IMR-90 (cell line): Measurements from ENCODE around the gene RPH3AL. TPM values are rescaled to one million over a fixed set of nuclear protein-coding genes. Genes with fewer than 3 reads are reported as not detected.

ENCODE experiments used
- ATAC-seq: fragments of 200-7000 bp; cut with Tn5 transposase; 2 replicates; pipeline ENCODE4 v1.9.1; 2020; ENCODE audit warnings: low read depth, mild to moderate bottlenecking, moderate library complexity
- BruUV-seq: library from RNA; stranded (reverse); fragments of 400-500 nt; replicated peaks from 2 replicates; lab custom pipeline; 2021; lab: Mats Ljungman, UMichigan
- CTCF ChIA-PET: fragments of 300-600 bp; formaldehyde crosslinking; extraction: SDS; loops from one replicate; lab custom pipeline; 2021; ENCODE audit warnings: antibody characterized with exemption; lab: Yijun Ruan, JAX
- POLR2A ChIA-PET: fragments of 300-600 bp; sonication (Branson Sonifier 250); formaldehyde crosslinking; loops from one replicate; lab custom pipeline; 2022; ENCODE audit warnings: antibody characterized with exemption; ENCODE audit not compliant: unreplicated experiment; lab: Charles Lee
- DNase-seq: peaks from one replicate; pipeline ENCODE4 v3.0.0; 2013
- H2AFZ ChIP-seq: replicated peaks from 2 replicates; pipeline ENCODE3; 2013; ENCODE audit warnings: low read length, mild to moderate bottlenecking; ENCODE audit not compliant: poor library complexity
- H2AK5ac ChIP-seq: 2 replicates; pipeline ENCODE4 v1.6.1; 2013; ENCODE audit warnings: low read depth, low read length, inconsistent platforms
- H2AK9ac ChIP-seq: replicated peaks from 2 replicates; pipeline ENCODE3; 2013; ENCODE audit warnings: mild to moderate bottlenecking, low read depth, low read length, moderate library complexity; ENCODE audit not compliant: poor library complexity
- H2BK120ac ChIP-seq: 2 replicates; pipeline ENCODE4 v1.6.1; 2013; ENCODE audit warnings: low read depth, low read length, inconsistent platforms
- H2BK15ac ChIP-seq: 3 replicates; pipeline ENCODE4 v1.6.1; 2013; ENCODE audit warnings: low read depth, low read length, inconsistent platforms
- H2BK20ac ChIP-seq: 2 replicates; pipeline ENCODE4 v1.6.1; 2013; ENCODE audit warnings: low read depth, mild to moderate bottlenecking, inconsistent platforms, low read length, moderate library complexity
- H2BK5ac ChIP-seq: 2 replicates; pipeline ENCODE4 v1.6.1; 2013; ENCODE audit warnings: mild to moderate bottlenecking, low read depth, low read length, inconsistent platforms; ENCODE audit not compliant: poor library complexity, severe bottlenecking
- H3K14ac ChIP-seq: replicated peaks from 2 replicates; pipeline ENCODE4 v1.6.1; 2013; ENCODE audit warnings: low read depth, low read length, inconsistent platforms
- H3K18ac ChIP-seq: 2 replicates; pipeline ENCODE4 v1.6.1; 2013; ENCODE audit warnings: low read depth, low read length, control low read depth
- H3K23ac ChIP-seq: 2 replicates; pipeline ENCODE4 v1.6.1; 2013; ENCODE audit warnings: low read depth, low read length, inconsistent platforms
- H3K27ac ChIP-seq: 2 replicates; pipeline ENCODE4 v1.5.1; 2013; ENCODE audit warnings: mild to moderate bottlenecking, control low read depth, low read length; ENCODE audit not compliant: insufficient read depth
- H3K27me3 ChIP-seq: 2 replicates; pipeline ENCODE4 v1.6.1; 2013; ENCODE audit warnings: low read length; ENCODE audit not compliant: control insufficient read depth, insufficient read depth
- H3K36me3 ChIP-seq: 2 replicates; pipeline ENCODE4 v1.6.1; 2013; ENCODE audit warnings: low read length, mixed read lengths; ENCODE audit not compliant: control insufficient read depth, insufficient read depth
- H3K4ac ChIP-seq: 2 replicates; pipeline ENCODE4 v1.6.1; 2013; ENCODE audit warnings: low read depth, low read length, inconsistent platforms
- H3K4me1 ChIP-seq: 2 replicates; pipeline ENCODE4 v1.6.1; 2013; ENCODE audit warnings: low read length, mixed read lengths; ENCODE audit not compliant: control insufficient read depth, insufficient read depth
- H3K4me2 ChIP-seq: 2 replicates; pipeline ENCODE4 v1.6.1; 2013; ENCODE audit warnings: low read depth, mild to moderate bottlenecking, control low read depth, low read length, moderate library complexity
- H3K4me3 ChIP-seq: 2 replicates; pipeline ENCODE4 v1.5.1; 2013; ENCODE audit warnings: low read depth, mild to moderate bottlenecking, control low read depth, low read length, moderate library complexity; ENCODE audit not compliant: insufficient read depth
- H3K56ac ChIP-seq: 2 replicates; pipeline ENCODE4 v1.6.1; 2013; ENCODE audit warnings: low read length, inconsistent platforms; ENCODE audit not compliant: insufficient read depth; ENCODE audit errors: extremely low read depth
- H3K79me1 ChIP-seq, 2 experiments: 2 replicates each; pipeline ENCODE4 v1.6.1; 2013; ENCODE audit warnings: low read length in 2 of 2, inconsistent platforms in 1 of 2, low read depth in 1 of 2
- H3K9ac ChIP-seq: 2 replicates; pipeline ENCODE4 v1.6.1; 2013; ENCODE audit warnings: low read depth, low read length, control low read depth
- H3K9me1 ChIP-seq: 2 replicates; pipeline ENCODE4 v1.6.1; 2013; ENCODE audit warnings: low read length, inconsistent platforms; ENCODE audit not compliant: insufficient read depth
- H3K9me3 ChIP-seq: 2 replicates; pipeline ENCODE4 v1.6.1; 2013; ENCODE audit warnings: low read length; ENCODE audit not compliant: control insufficient read depth, insufficient read depth
- H4K20me1 ChIP-seq: 2 replicates; pipeline ENCODE4 v1.6.1; 2013; ENCODE audit warnings: low read length, inconsistent platforms; ENCODE audit not compliant: insufficient read depth
- H4K5ac ChIP-seq: 2 replicates; pipeline ENCODE4 v1.6.1; 2013; ENCODE audit warnings: mild to moderate bottlenecking, low read depth, low read length, control low read depth
- H4K8ac ChIP-seq, 2 experiments: 2 replicates each; pipeline ENCODE4 v1.6.1; 2013; ENCODE audit warnings: low read depth in 2 of 2, low read length in 2 of 2, control low read depth in 1 of 2, inconsistent platforms in 1 of 2
- H4K91ac ChIP-seq: 2 replicates; pipeline ENCODE4 v1.6.1; 2013; ENCODE audit warnings: low read depth, low read length, inconsistent platforms; ENCODE audit not compliant: insufficient read depth
- BHLHE40 ChIP-seq: fragments of 150-350 bp; IDR thresholded peaks from 2 replicates; pipeline ENCODE4 v1.6.1; 2016; ENCODE audit warnings: mild to moderate bottlenecking, low read depth, low read length
- CHD1 ChIP-seq: IDR thresholded peaks from 2 replicates; pipeline ENCODE4 v1.6.1; 2012; ENCODE audit warnings: low read depth, low read length, improper control_type of control experiment
- FOS ChIP-seq: fragments of 150-350 bp; IDR thresholded peaks from 2 replicates; pipeline ENCODE4 v1.6.1; 2016; ENCODE audit warnings: low read depth, low read length
- MAFK ChIP-seq: IDR thresholded peaks from 2 replicates; pipeline ENCODE4 v1.6.1; 2012; ENCODE audit warnings: low read depth, low read length, improper control_type of control experiment
- MXI1 ChIP-seq: IDR thresholded peaks from 2 replicates; pipeline ENCODE4 v1.6.1; 2012; ENCODE audit warnings: low read depth, mild to moderate bottlenecking, low read length, moderate library complexity, borderline replicate concordance
- RFX5 ChIP-seq: IDR thresholded peaks from 2 replicates; pipeline ENCODE4 v1.8.0; 2012; ENCODE audit warnings: low read depth, mild to moderate bottlenecking, low read length, moderate library complexity
- SMC3 ChIP-seq: fragments of 150-350 bp; IDR thresholded peaks from 2 replicates; pipeline ENCODE4 v1.6.1; 2016; ENCODE audit warnings: low read depth, mild to moderate bottlenecking, antibody characterized with exemption, low read length, moderate library complexity
- USF2 ChIP-seq: fragments of 150-350 bp; IDR thresholded peaks from 2 replicates; pipeline ENCODE4 v1.6.1; 2017; ENCODE audit warnings: mild to moderate bottlenecking, antibody characterized with exemption, low read length, low read depth
- WGBS, 2 experiments: methylation state at CpG; one replicate each; pipeline versions ENCODE4 v1.1.5 to v1.1.7; 2013; ENCODE audit warnings: missing lambda C conversion rate in 2 of 2; ENCODE audit not compliant: insufficient read length in 1 of 2; ENCODE audit errors: extremely low coverage in 2 of 2; 5-methylcytosine and 5-hydroxymethylcytosine counted together
- dilution Hi-C: fragments of 300-500 bp; cut with HindIII; formaldehyde crosslinking; loops from one replicate; pipeline ENCODE4 v1.14.3; 2018; ENCODE audit warnings: low sequenced_read_pairs; ENCODE audit not compliant: unreplicated experiment
- in situ Hi-C: fragments of 300-500 bp; cut with MboI; formaldehyde crosslinking; loops from 3 replicates; pipeline ENCODE4 v1.14.3; 2019; ENCODE audit warnings: low sequenced_read_pairs, inconsistent platforms, mixed read lengths
- intact Hi-C: fragments of 100-400 bp; cut with micrococcal nuclease; formaldehyde crosslinking; loops from 2 replicates; pipeline ENCODE4 v1.10.0; 2022
- polyA plus RNA-seq, 3 experiments: library from polyadenylated mRNA; depleted of rRNA; stranded (reverse); fragments of >200 nt; gene quantifications; 2 replicates each; pipeline ENCODE4 v1.2.3, GENCODE V29; 2012; ENCODE audit warnings: low replicate concordance in 1 of 3
- total RNA-seq: library from RNA; depleted of rRNA; stranded (reverse); fragments of >200 nt; gene quantifications from 2 replicates; pipeline ENCODE4 v1.2.3, GENCODE V29; 2012

Gene RPH3AL
- total and polyA plus RNA-seq, 2 of the 4 experiments (the other 2 are of a cell fraction) = 1.8 to 2.5 TPM

- no peaks in the 10 kb centered on the region for H3K9me1 ChIP-seq
- ChIA-PET CTCF (no interaction called here), POLR2A (no interaction called here)
- dilution Hi-C loops = no loop called here
- no TSS peak for BruUV-seq
- no peak overlapping the region for H3K9ac ChIP-seq
- no peaks in the 10 kb centered on the region for H4K20me1 ChIP-seq
- no peak overlapping the region for H2BK120ac ChIP-seq
- no peak overlapping the region for H2AK5ac ChIP-seq
- in situ Hi-C loops = no loop called here
- no peak overlapping the region for H2BK20ac ChIP-seq
- H3K56ac ChIP-seq = no peak overlapping the region
- H4K91ac ChIP-seq = no peak overlapping the region
- H3K9me3 ChIP-seq = no peaks in the 10 kb centered on the region
- no peaks in the 10 kb centered on the region for H3K4me1 ChIP-seq
- H3K4ac ChIP-seq = no peak overlapping the region
- H3K14ac ChIP-seq = no peak overlapping the region
- intact Hi-C loops = no loop called here
- no peak for DNase-seq
- H3K27ac ChIP-seq = no peak overlapping the region
- no peaks in the 10 kb centered on the region for H3K79me1 ChIP-seq
- H3K4me2 ChIP-seq = no peak overlapping the region
- H3K36me3 ChIP-seq = no peaks in the 10 kb centered on the region
- no peak overlapping the region for H2AFZ ChIP-seq
- H4K5ac ChIP-seq = no peak overlapping the region
- no peak overlapping the region for H3K23ac ChIP-seq
- no CpG with 5 or more reads among the region's 7 CpGs for WGBS, 2 experiments
- H3K4me3 ChIP-seq = no peak overlapping the region
- H2BK15ac ChIP-seq = no peak overlapping the region
- H2BK5ac ChIP-seq = no peak overlapping the region
- no peak overlapping the region for H3K18ac ChIP-seq
- no peak overlapping the region for H4K8ac ChIP-seq
- no peak for ATAC-seq
- no peak for TF ChIP-seq MXI1
- TF ChIP-seq USF2 = no peak
- no peak for TF ChIP-seq SMC3
- TF ChIP-seq RFX5 = no peak
- TF ChIP-seq FOS = no peak
- no peak for TF ChIP-seq MAFK
- TF ChIP-seq CHD1 = no peak
- TF ChIP-seq BHLHE40 = no peak
- no peak overlapping the region for H2AK9ac ChIP-seq
- H3K27me3 ChIP-seq = peaks cover 13% of the 10 kb centered on the region
Measured at GRCh38 chr17:189444-189843, 163.2 kb downstream of the RPH3AL start.
